ENCODE measurements around the gene MLX. TPM values are rescaled to one million over a fixed set of nuclear protein-coding genes. Genes with fewer than 3 reads are reported as not detected.

MLX gene
- total and polyA plus RNA-seq, 2 donors (not counting 1 experiment from before 2014, with no cell fraction given), result 62.4 to 66.6 TPM

DNA sequence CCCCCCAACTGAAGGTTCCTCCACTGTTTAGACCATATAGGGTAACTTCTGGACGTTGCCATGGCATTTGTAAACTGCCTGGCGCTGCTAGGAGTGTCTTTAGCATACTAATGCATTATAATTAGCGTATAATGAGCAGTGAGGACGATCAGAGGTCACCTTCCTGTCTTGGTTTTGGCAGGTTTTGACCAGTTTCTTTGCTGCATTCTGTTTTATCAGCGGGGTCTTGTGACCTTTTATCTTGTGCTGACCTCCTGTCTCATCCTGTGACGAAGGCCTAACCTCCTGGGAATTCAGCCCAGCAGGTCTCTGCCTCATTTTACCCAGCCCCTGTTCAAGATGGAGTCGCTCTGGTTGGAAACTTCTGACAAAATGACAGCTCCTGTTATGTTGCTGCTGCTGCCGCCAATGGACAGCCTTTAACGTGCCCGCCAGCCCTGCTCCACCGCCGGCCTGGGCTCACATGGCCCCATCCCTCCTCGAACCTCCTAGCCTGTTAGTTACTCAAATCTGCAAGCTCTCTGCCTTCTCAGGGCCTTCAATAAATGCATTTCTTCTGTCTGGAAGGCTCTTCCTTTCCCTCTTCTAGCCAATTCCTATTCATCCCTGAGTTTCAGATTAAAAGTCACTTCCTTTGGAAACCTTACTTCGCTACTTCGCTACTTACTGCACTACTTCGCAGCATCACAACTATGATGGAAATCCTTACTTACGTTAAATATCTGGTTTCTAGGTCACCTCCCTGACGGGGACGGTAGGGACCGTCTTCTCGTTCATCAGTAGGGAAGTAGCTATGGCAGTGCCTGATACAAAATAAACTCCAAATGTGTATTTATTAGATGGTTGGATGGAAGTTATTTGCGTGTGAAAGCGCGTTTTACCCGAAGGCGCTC is 31.5 kb upstream of the MLX start:
- Histone ChIP-seq H3K36me3 (replicated peaks in 1 of 2; ENCODE audit: control extremely low read depth in 1 of 2, control insufficient read depth in 1 of 2, extremely low read depth in 1 of 2, insufficient read depth in 2 of 2, low read length in 1 of 2) (peaks cover 0 to 8% of the 10 kb centered on the region in 2 experiments), H3K79me2 (ENCODE audit: control insufficient read depth, insufficient read depth, low read length) (peaks cover 27% of the 10 kb centered on the region), H3K9me3 (ENCODE audit: control extremely low read depth in 1 of 3, control insufficient read depth in 2 of 3, insufficient read depth in 1 of 3, low read length in 2 of 3) (no peaks in the 10 kb centered on the region), H3K27ac (ENCODE audit: low read length in 2 of 2) (peak overlapping the region; percentile 86 to 94), H3K27me3 (replicated peaks in 1 of 4; ENCODE audit: control extremely low read depth in 1 of 4, control insufficient read depth in 3 of 4, insufficient read depth in 4 of 4, low read length in 3 of 4) (no peaks in the 10 kb centered on the region), H2AFZ (ENCODE audit: insufficient read depth, low read depth, low read length, poor library complexity, severe bottlenecking) (peak overlapping the region; percentile 80), H4K20me1 (ENCODE audit: control insufficient read depth, insufficient read depth, low read length, poor library complexity, severe bottlenecking) (peaks cover 19% of the 10 kb centered on the region), H3K4me1 (ENCODE audit: control insufficient read depth in 2 of 2, insufficient read depth in 2 of 2, low read length in 2 of 2) (peaks cover 31 to 37% of the 10 kb centered on the region in 2 donors), H3K4me3 (ENCODE audit: control extremely low read depth in 1 of 5, extremely low read depth in 1 of 5, insufficient read depth in 1 of 5, low read depth in 2 of 5, low read length in 4 of 5) (peak overlapping the region; percentile 51 to 82 (median 70)), H3K9ac (ENCODE audit: low read length) (peak overlapping the region; percentile 75), H3K4me2 (replicated peaks; ENCODE audit: low read depth, low read length, poor library complexity, severe bottlenecking) (peak overlapping the region; percentile 92)
- intact Hi-C loops (cut with micrococcal nuclease), result loop anchor here (1.0 to 5.0 kb wide), 7 partner anchors 13 to 635 kb away; partner anchors contain the start of genes MLX, NBR1, PLEKHH3 and PSMC3IP
- TF ChIP-seq, protein P1, sequence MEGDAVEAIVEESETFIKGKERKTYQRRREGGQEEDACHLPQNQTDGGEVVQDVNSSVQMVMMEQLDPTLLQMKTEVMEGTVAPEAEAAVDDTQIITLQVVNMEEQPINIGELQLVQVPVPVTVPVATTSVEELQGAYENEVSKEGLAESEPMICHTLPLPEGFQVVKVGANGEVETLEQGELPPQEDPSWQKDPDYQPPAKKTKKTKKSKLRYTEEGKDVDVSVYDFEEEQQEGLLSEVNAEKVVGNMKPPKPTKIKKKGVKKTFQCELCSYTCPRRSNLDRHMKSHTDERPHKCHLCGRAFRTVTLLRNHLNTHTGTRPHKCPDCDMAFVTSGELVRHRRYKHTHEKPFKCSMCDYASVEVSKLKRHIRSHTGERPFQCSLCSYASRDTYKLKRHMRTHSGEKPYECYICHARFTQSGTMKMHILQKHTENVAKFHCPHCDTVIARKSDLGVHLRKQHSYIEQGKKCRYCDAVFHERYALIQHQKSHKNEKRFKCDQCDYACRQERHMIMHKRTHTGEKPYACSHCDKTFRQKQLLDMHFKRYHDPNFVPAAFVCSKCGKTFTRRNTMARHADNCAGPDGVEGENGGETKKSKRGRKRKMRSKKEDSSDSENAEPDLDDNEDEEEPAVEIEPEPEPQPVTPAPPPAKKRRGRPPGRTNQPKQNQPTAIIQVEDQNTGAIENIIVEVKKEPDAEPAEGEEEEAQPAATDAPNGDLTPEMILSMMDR (IDR thresholded peaks at IDR 0.05), result no peak
- no peak for TF ChIP-seq EZH2 (IDR thresholded peaks at IDR 0.05; ENCODE audit: borderline replicate concordance, insufficient read depth, low read depth, low read length, poor library complexity, severe bottlenecking)
- peak overlapping the region; percentile 87 for H3K27ac Mint-ChIP-seq
- no peak for ATAC-seq (ENCODE audit: low read depth)
- H3K4me3 Mint-ChIP-seq, result peak overlapping the region; percentile 83
- DNase-seq, result no peak
- ChIA-PET POLR2A (interaction anchor here (0.9 to 1.7 kb wide), 5 partner anchors 13 to 147 kb away, joined by 3 to 9 read pairs (median 6); partner anchors contain the start of genes PSMC3IP and STAT3), CTCF (interaction anchor here (0.5 to 2.7 kb wide), 9 partner anchors 8 to 290 kb away, joined by 3 to 16 read pairs (median 3); partner anchors contain the start of gene STAT5A)
- 52% methylated on average over 21 of the region's 26 CpGs for WGBS (ENCODE audit: insufficient coverage)
- H3K9me3 Mint-ChIP-seq (ENCODE audit: insufficient read depth), result no peaks in the 10 kb centered on the region
- peaks cover 46% of the 10 kb centered on the region for H3K4me1 Mint-ChIP-seq
- no peaks in the 10 kb centered on the region for H3K27me3 Mint-ChIP-seq
